Natural killer cell (primary cell): ENCODE results near the gene TNFRSF25. TPM values are rescaled to one million over a fixed set of nuclear protein-coding genes. Genes with fewer than 3 reads are reported as not detected.

Experiments used
- ATAC-seq, 3 donors: fragments of 150-1000 bp in 2 of 3; fragments of 200-7000 bp in 1 of 3; cut with Tn5 transposase; 1 replicate in 1 of 3; 2 replicates in 2 of 3; pipeline ENCODE4 v1.10.0; 2021; ENCODE audit warnings: mild to moderate bottlenecking in 2 of 3, moderate library complexity in 2 of 3
- DNase-seq, 2 donors: peaks; one replicate each; pipeline versions ENCODE4 v3.0.0 to v3.0.0-alpha.2; 2013 to 2021; ENCODE audit warnings: mixed read lengths in 1 of 2
- H3K27ac ChIP-seq: one replicate; pipeline ENCODE4 v1.5.1; 2013; ENCODE audit warnings: mild to moderate bottlenecking, low read length
- H3K27me3 ChIP-seq: one replicate; pipeline ENCODE4 v1.6.1; 2013; ENCODE audit warnings: low read length; ENCODE audit not compliant: control insufficient read depth, insufficient read depth
- H3K36me3 ChIP-seq: one replicate; pipeline ENCODE4 v1.6.1; 2013; ENCODE audit warnings: low read length; ENCODE audit not compliant: control insufficient read depth, insufficient read depth
- H3K4me1 ChIP-seq: one replicate; pipeline ENCODE4 v1.6.1; 2013; ENCODE audit warnings: low read length; ENCODE audit not compliant: control insufficient read depth, insufficient read depth
- H3K4me3 ChIP-seq: one replicate; pipeline ENCODE4 v1.5.1; 2013; ENCODE audit warnings: low read length
- H3K9me3 ChIP-seq: one replicate; pipeline ENCODE4 v1.6.1; 2013; ENCODE audit warnings: low read length; ENCODE audit not compliant: control insufficient read depth, insufficient read depth
- H3K27ac Mint-ChIP-seq, 2 donors: one replicate each; pipeline ENCODE4 v1.8.0; 2022; ENCODE audit warnings: mild to moderate bottlenecking in 2 of 2, mixed read lengths in 2 of 2, moderate library complexity in 1 of 2
- H3K27me3 Mint-ChIP-seq, 2 donors: one replicate each; pipeline ENCODE4 v1.8.0; 2022; ENCODE audit warnings: low read depth in 2 of 2, mixed read lengths in 2 of 2
- H3K36me3 Mint-ChIP-seq: one replicate; pipeline ENCODE4 v1.8.0; 2022; ENCODE audit warnings: mixed read lengths
- H3K4me1 Mint-ChIP-seq, 2 donors: one replicate each; pipeline ENCODE4 v1.8.0; 2022; ENCODE audit warnings: mixed read lengths in 2 of 2
- H3K4me3 Mint-ChIP-seq: one replicate; pipeline ENCODE4 v1.8.0; 2022; ENCODE audit warnings: mild to moderate bottlenecking, moderate library complexity, mixed read lengths
- H3K9me3 Mint-ChIP-seq, 2 donors: one replicate each; pipeline ENCODE4 v1.8.0; 2022; ENCODE audit warnings: mixed read lengths in 2 of 2
- CTCF ChIP-seq: fragments of 200-600 bp; IDR thresholded peaks from one replicate; pipeline ENCODE4 v1.8.0; 2022; ENCODE audit warnings: antibody characterized with exemption
- WGBS: methylation state at CpG from one replicate; pipeline ENCODE4 v1.1.7; 2013; ENCODE audit warnings: missing lambda C conversion rate; ENCODE audit not compliant: insufficient coverage; 5-methylcytosine and 5-hydroxymethylcytosine counted together
- intact Hi-C: fragments of 100-400 bp; cut with micrococcal nuclease; formaldehyde crosslinking; loops from one replicate; pipeline ENCODE4 v1.14.2; 2022
- total RNA-seq, 4 donors: library from RNA; stranded (reverse); fragments of 120-200 nt in 1 of 4; gene quantifications; one replicate each; pipeline versions ENCODE4 v1.2.3 to v1.2.4, GENCODE V29; 2013 to 2022

Gene TNFRSF25
- total RNA-seq, 3 donors from 2014 or later (not counting 1 experiment from before 2014, with no cell fraction given) = 14.5 to 41.5 (median 19.9) TPM

DNA sequence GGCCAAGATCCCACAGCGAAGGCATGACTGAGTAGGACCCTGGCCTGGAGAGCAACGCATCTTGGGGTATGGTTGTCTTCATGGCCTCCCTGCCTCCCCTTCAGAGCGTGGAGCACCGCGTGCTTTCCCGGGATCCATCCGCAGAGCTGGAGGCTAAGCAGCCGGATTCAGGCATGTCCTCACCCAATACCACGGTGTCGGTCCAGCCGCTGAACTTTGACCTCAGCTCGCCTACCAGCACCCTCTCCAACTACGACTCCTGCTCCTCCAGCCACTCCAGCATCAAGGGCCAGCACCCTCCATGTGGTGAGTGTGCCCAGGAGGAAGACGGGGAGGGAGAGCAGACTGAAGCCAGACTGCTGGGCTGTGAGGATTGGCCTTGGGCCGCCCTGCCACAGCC is 21.6 kb downstream of the TNFRSF25 start:
- no peak overlapping the region for H3K4me3 Mint-ChIP-seq
- H3K36me3 Mint-ChIP-seq = no peaks in the 10 kb centered on the region
- Histone ChIP-seq H3K27ac (no peak overlapping the region), H3K36me3 (no peaks in the 10 kb centered on the region), H3K9me3 (no peaks in the 10 kb centered on the region), H3K4me3 (no peak overlapping the region), H3K27me3 (peaks cover 24% of the 10 kb centered on the region), H3K4me1 (peaks cover 33% of the 10 kb centered on the region)
- 93% methylated on average over 15 of the region's 15 CpGs for WGBS
- DNase-seq (no peak), ATAC-seq (no peak)
- H3K9me3 Mint-ChIP-seq = no peaks in the 10 kb centered on the region
- no peak overlapping the region for H3K27ac Mint-ChIP-seq
- H3K4me1 Mint-ChIP-seq = peaks cover 0 to 12% of the 10 kb centered on the region in 2 donors
- TF ChIP-seq CTCF = no peak
- intact Hi-C loops = no loop called here
- peaks cover 17 to 31% of the 10 kb centered on the region in 2 donors for H3K27me3 Mint-ChIP-seq

DNA sequence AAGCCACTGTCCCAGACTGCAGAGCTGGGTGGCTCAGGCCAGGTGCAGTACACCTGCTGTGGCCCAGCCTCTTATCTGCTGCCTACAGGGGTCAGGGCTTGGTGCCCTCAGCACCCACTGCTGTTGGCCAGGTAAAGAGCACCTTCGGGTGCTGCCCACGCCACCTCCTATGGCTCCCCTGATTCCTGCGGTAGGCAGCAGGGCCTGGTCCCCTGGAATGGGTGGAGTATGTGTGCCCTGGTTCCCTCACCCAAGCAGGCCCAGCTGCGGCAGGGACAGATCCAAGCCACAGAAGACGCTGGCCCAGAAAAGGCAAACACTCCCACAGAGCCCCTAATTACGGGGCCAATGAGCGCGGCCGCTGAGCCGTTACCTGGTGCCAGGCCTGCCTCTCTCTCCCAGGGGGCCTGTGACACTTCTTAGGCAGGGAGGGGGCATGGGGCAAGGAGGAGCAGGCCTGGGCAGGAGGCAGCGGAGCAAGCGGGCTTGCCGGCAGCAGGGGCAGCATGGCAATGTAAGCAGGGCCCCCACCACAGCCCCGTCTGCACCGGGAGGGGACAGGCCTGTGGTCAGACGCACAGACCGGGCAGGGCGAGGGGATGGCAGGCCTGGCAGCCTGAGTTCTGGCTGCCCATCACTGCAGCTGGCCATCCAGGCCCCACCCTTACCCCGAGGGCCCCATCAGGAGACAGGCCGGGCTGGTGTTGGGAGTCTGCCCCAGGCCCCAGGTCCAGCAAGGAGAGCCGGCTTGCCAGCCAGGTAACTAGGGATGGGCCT is 22.4 kb downstream of the TNFRSF25 start:
- H3K27ac ChIP-seq = no peak overlapping the region
- no peaks in the 10 kb centered on the region for H3K9me3 Mint-ChIP-seq
- H3K4me1 Mint-ChIP-seq = peaks cover 0 to 10% of the 10 kb centered on the region in 2 donors
- DNase-seq = no peak
- intact Hi-C loops = no loop called here
- no peak overlapping the region for H3K4me3 Mint-ChIP-seq
- no peak overlapping the region for H3K27ac Mint-ChIP-seq
- ATAC-seq = no peak
- H3K27me3 ChIP-seq = peaks cover 22% of the 10 kb centered on the region
- H3K36me3 Mint-ChIP-seq = no peaks in the 10 kb centered on the region
- no peaks in the 10 kb centered on the region for H3K36me3 ChIP-seq
- H3K4me1 ChIP-seq = peaks cover 29% of the 10 kb centered on the region
- peaks cover 21 to 30% of the 10 kb centered on the region in 2 donors for H3K27me3 Mint-ChIP-seq
- 89% methylated on average over 21 of the region's 21 CpGs for WGBS
- H3K9me3 ChIP-seq = no peaks in the 10 kb centered on the region
- TF ChIP-seq CTCF = no peak
- H3K4me3 ChIP-seq = no peak overlapping the region

DNA sequence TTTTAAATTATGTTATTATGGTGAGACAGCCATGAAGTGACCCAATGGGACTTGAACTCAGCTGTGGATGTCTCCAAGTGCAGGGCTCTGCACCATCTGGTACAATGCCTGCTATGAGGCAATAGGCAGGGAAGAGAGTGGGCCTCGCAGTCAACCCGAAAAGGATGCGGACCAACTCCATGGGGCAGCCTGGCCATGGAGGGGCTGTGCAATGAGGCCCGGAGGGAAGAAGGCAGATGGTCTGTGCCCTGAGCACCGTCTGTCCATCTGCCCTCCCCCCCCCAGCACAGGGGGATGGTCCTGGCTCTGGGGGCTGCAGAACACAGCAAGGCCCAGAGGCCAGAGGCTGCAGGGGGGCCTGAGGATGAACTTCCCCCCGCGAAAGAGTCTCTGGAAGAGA is 24.4 kb downstream of the TNFRSF25 start:
- Histone ChIP-seq H3K36me3 (no peaks in the 10 kb centered on the region), H3K4me3 (no peak overlapping the region), H3K27me3 (peaks cover 12% of the 10 kb centered on the region), H3K9me3 (no peaks in the 10 kb centered on the region), H3K27ac (no peak overlapping the region), H3K4me1 (peaks cover 11% of the 10 kb centered on the region)
- H3K9me3 Mint-ChIP-seq = no peaks in the 10 kb centered on the region
- H3K27me3 Mint-ChIP-seq = peaks cover 27 to 37% of the 10 kb centered on the region in 2 donors
- no peaks in the 10 kb centered on the region for H3K36me3 Mint-ChIP-seq
- intact Hi-C loops = no loop called here
- H3K27ac Mint-ChIP-seq = no peak overlapping the region
- no peak overlapping the region for H3K4me3 Mint-ChIP-seq
- DNase-seq (no peak), ATAC-seq (no peak)
- 85% methylated on average over 7 of the region's 7 CpGs for WGBS
- peaks cover 5 to 19% of the 10 kb centered on the region in 2 donors for H3K4me1 Mint-ChIP-seq
- TF ChIP-seq CTCF = no peak
